DND-41 (cell line): Measurements from ENCODE around the gene HLA-DMA.
A peak's percentile ranks its signal among the peaks of the same experiment; 100 is the strongest.

Source experiments
- ATAC-seq: fragments of 200-7000 bp; cut with Tn5 transposase; 3 replicates; pipeline ENCODE4 v1.9.1; 2021; ENCODE audit warnings: low read depth; ENCODE audit not compliant: insufficient read depth
- DNase-seq: peaks from one replicate; pipeline ENCODE4 v3.0.0-alpha.2; 2020
- H2AFZ ChIP-seq: 2 replicates; pipeline ENCODE4 v1.6.0; 2012; ENCODE audit warnings: low read depth, low read length
- H3K27ac ChIP-seq: 2 replicates; pipeline ENCODE4 v1.5.1; 2012; ENCODE audit warnings: low read length, inconsistent platforms
- H3K27me3 ChIP-seq: fragments of 200-600 bp; sonication (generic); 2 replicates; pipeline ENCODE4 v1.6.0; 2012; ENCODE audit warnings: low read length, mild to moderate bottlenecking, inconsistent platforms; ENCODE audit not compliant: insufficient read depth, poor library complexity
- H3K36me3 ChIP-seq: 2 replicates; pipeline ENCODE4 v1.5.1; 2012; ENCODE audit warnings: low read length, inconsistent platforms; ENCODE audit not compliant: insufficient read depth
- H3K4me1 ChIP-seq: 2 replicates; pipeline ENCODE4 v1.5.1; 2012; ENCODE audit warnings: mild to moderate bottlenecking, low read length; ENCODE audit not compliant: insufficient read depth
- H3K4me2 ChIP-seq: 2 replicates; pipeline ENCODE4 v1.6.0; 2012; ENCODE audit warnings: mild to moderate bottlenecking, moderate library complexity, low read length, inconsistent platforms; ENCODE audit not compliant: insufficient read depth
- H3K4me3 ChIP-seq, 2 experiments: fragments of 200-600 bp in 1 of 2; shearing (Covaris generic) in 1 of 2; 2 replicates each; pipeline ENCODE4 v1.5.1; 2012 to 2016; ENCODE audit warnings: inconsistent platforms in 2 of 2, low read length in 2 of 2, mild to moderate bottlenecking in 2 of 2, low read depth in 1 of 2, moderate library complexity in 1 of 2
- H3K79me2 ChIP-seq: 2 replicates; pipeline ENCODE4 v1.6.0; 2012; ENCODE audit warnings: low read length, inconsistent platforms; ENCODE audit not compliant: insufficient read depth
- H3K9ac ChIP-seq: 2 replicates; pipeline ENCODE4 v1.6.0; 2012; ENCODE audit warnings: low read depth, mild to moderate bottlenecking, inconsistent platforms, low read length, moderate library complexity
- H3K9me3 ChIP-seq: 2 replicates; pipeline ENCODE4 v1.5.1; 2012; ENCODE audit warnings: low read length, moderate library complexity, mild to moderate bottlenecking, inconsistent platforms; ENCODE audit not compliant: insufficient read depth, severe bottlenecking
- H4K20me1 ChIP-seq: 2 replicates; pipeline ENCODE4 v1.6.0; 2012; ENCODE audit warnings: low read length; ENCODE audit not compliant: insufficient read depth
- EZH2 ChIP-seq: IDR thresholded peaks from 3 replicates; pipeline ENCODE4 v1.6.1; 2012; ENCODE audit warnings: borderline replicate concordance, low read depth, mild to moderate bottlenecking, moderate library complexity, low read length, inconsistent platforms; ENCODE audit not compliant: severe bottlenecking
- TF ChIP-seq, protein P1 (sequence below): IDR thresholded peaks from 2 replicates; pipeline ENCODE4 v1.5.1; 2012; ENCODE audit warnings: borderline replicate concordance, low read length, moderate library complexity, mild to moderate bottlenecking; ENCODE audit not compliant: poor library complexity, severe bottlenecking; ENCODE audit errors: extremely low read depth

Gene HLA-DMA

DNA sequence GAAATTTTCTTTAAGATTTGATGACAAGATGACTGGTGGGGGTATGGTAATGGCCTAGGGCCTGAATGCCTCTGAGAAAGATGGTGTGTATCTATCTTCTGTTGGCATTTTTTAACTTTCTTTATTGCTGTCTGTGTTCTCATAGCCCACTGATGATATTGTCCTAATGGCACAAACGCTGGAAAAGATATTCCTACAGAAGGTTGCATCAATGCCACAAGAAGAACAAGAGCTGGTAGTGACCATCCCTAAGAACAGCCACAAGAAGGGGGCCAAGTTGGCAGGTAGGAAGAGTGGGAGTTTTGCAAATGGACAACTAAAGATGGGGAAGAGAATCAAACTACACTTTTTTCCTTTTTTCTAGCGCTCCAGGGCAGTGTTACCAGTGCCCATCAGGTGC lies 23.0 kb upstream of the HLA-DMA start:
- H3K9ac ChIP-seq = peak overlapping the region; percentile 88; the same call in 1 of the 2 replicates
- H3K4me1 ChIP-seq = peaks cover 40% of the 10 kb centered on the region
- H3K27ac ChIP-seq = 0 out of 2 replicates have a peak overlapping the region, but pooled peaks have one; percentile 8
- TF ChIP-seq, protein P1, sequence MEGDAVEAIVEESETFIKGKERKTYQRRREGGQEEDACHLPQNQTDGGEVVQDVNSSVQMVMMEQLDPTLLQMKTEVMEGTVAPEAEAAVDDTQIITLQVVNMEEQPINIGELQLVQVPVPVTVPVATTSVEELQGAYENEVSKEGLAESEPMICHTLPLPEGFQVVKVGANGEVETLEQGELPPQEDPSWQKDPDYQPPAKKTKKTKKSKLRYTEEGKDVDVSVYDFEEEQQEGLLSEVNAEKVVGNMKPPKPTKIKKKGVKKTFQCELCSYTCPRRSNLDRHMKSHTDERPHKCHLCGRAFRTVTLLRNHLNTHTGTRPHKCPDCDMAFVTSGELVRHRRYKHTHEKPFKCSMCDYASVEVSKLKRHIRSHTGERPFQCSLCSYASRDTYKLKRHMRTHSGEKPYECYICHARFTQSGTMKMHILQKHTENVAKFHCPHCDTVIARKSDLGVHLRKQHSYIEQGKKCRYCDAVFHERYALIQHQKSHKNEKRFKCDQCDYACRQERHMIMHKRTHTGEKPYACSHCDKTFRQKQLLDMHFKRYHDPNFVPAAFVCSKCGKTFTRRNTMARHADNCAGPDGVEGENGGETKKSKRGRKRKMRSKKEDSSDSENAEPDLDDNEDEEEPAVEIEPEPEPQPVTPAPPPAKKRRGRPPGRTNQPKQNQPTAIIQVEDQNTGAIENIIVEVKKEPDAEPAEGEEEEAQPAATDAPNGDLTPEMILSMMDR = no peak
- TF ChIP-seq EZH2 = no peak
- H3K4me3 ChIP-seq = peak overlapping the region in 1 of 2 experiments; percentile 84; a peak in 2 of 4 replicates
- no peaks in the 10 kb centered on the region for H3K9me3 ChIP-seq
- DNase-seq (no peak), ATAC-seq (no peak)
- peak overlapping the region; percentile 82 for H3K4me2 ChIP-seq
- peaks cover 92% of the 10 kb centered on the region for H3K36me3 ChIP-seq
- peaks cover 78% of the 10 kb centered on the region for H3K79me2 ChIP-seq
- no peak overlapping the region for H2AFZ ChIP-seq
- H3K27me3 ChIP-seq = no peaks in the 10 kb centered on the region
- peaks cover 85% of the 10 kb centered on the region for H4K20me1 ChIP-seq

DNA sequence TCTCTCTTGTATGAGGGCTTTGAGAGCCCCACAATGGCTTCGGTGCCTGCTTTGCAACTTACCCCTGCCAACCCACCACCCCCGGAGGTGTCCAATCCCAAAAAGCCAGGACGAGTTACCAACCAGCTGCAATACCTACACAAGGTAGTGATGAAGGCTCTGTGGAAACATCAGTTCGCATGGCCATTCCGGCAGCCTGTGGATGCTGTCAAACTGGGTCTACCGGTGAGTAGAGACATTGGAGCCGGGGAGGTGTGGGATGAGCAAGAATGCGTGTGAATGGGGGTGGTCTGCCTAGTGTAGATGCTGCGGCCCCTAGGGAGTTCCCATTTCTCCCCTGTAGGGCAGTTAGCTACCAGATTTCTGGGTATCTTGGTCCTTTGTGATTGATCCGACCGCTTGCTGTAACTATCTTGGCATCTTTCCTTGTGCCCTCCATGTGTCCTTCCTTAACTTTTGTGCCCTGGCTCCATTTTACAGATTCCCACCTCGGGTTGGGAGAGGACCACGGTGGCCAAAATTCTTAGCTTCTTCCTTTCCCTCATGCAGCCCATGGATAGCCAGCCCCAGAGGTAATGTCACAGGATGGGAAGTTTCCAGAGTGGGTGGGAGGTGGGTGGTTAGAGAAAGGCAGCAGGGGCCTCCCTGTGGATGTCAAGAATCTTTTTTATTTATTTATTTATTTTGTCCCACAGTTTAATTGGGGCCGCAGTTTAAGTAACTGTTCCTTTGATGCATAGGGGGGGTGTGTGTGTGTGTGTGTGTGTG lies 21.8 kb upstream of the HLA-DMA start:
- Histone ChIP-seq H3K4me2 (peak overlapping the region; percentile 82), H3K27me3 (no peaks in the 10 kb centered on the region), H3K9me3 (no peaks in the 10 kb centered on the region), H3K79me2 (peaks cover 85% of the 10 kb centered on the region), H3K4me1 (peaks cover 40% of the 10 kb centered on the region), H3K4me3 (peak overlapping the region; percentile 46 to 84; a peak in 3 of 4 replicates), H3K36me3 (peaks cover 83% of the 10 kb centered on the region), H3K9ac (peak overlapping the region; percentile 88), H2AFZ (no peak overlapping the region), H4K20me1 (peaks cover 74% of the 10 kb centered on the region), H3K27ac (peak overlapping the region; percentile 53; the same call in 1 of the 2 replicates)
- TF ChIP-seq, protein P1 = no peak
- TF ChIP-seq EZH2 = no peak
- ATAC-seq (no peak), DNase-seq (no peak)

DNA sequence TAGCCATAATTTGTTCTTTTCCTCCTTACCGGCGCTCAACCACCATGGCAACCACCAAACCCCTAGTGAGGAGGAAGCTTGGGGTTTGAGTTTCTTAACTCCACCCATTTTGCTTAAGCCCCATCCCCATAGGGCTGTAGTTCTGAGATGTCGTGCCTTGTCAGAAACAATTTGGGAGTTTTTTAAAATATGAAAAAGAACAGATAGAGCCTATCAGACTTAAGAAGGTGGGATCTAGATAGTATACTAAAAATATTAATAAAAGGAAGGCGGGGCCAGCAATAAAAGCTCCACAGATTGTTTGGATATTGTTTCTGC lies 21.1 kb upstream of the HLA-DMA start:
- peak overlapping the region; percentile 88 for H3K9ac ChIP-seq
- H4K20me1 ChIP-seq = peaks cover 67% of the 10 kb centered on the region
- peaks cover 40% of the 10 kb centered on the region for H3K4me1 ChIP-seq
- H3K9me3 ChIP-seq = no peaks in the 10 kb centered on the region
- H3K36me3 ChIP-seq = peaks cover 81% of the 10 kb centered on the region
- peak overlapping the region; percentile 82 for H3K4me2 ChIP-seq
- no peak for ATAC-seq
- no peaks in the 10 kb centered on the region for H3K27me3 ChIP-seq
- H3K79me2 ChIP-seq = peaks cover 92% of the 10 kb centered on the region
- no peak overlapping the region for H2AFZ ChIP-seq
- TF ChIP-seq, protein P1 = no peak
- TF ChIP-seq EZH2 = no peak
- DNase-seq = peak; percentile 47
- peak overlapping the region; percentile 86 for H3K27ac ChIP-seq
- peak overlapping the region; percentile 46 to 84; a peak in 3 of 4 replicates for H3K4me3 ChIP-seq
